ENCODE results near the gene ARNT2.

ARNT2 gene

GRCh38 chr15:80517290-80517689 is 113.1 kb downstream of the ARNT2 start:
- Mint-ChIP-seq H3K27ac (no peak overlapping the region), H3K4me1 (ENCODE audit: low read depth in 2 of 2) (no peaks in the 10 kb centered on the region), H3K9me3 (no peaks in the 10 kb centered on the region), H3K27me3 (peaks cover 0 to 9% of the 10 kb centered on the region in 2 donors), H3K36me3 (ENCODE audit: insufficient read depth) (no peaks in the 10 kb centered on the region), H3K4me3 (no peak overlapping the region)
- ATAC-seq (replicated peaks) (no peak), DNase-seq (no peak)

DNA sequence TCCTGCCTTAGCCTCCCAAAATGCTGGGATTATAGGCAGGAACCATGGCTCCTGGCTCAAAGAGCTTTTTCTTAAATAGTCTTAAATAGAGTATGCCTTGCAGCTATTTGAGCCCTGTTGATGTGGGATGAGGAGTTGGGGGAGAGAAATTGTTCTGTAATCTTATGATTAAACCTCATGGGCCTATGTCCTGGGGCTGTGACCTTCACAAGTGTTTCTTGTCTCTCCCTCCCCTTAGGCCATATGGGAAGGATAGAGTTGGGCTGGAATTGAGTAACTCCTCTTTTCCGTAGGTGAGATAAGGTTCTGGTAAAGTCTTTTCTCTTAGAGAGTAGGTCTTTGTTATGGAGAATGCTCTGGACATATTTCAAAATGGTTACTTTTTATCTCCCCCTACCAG is 114.3 kb downstream of the ARNT2 start:
- H3K36me3 Mint-ChIP-seq (ENCODE audit: insufficient read depth): no peaks in the 10 kb centered on the region

GRCh38 chr15:80523746-80524145 is 119.6 kb downstream of the ARNT2 start:
- Mint-ChIP-seq H3K27ac (no peak overlapping the region), H3K9me3 (no peaks in the 10 kb centered on the region), H3K4me3 (no peak overlapping the region), H3K4me1 (ENCODE audit: low read depth in 2 of 2) (no peaks in the 10 kb centered on the region), H3K36me3 (ENCODE audit: insufficient read depth) (no peaks in the 10 kb centered on the region), H3K27me3 (peaks cover 32 to 51% of the 10 kb centered on the region in 2 donors)
- DNase-seq: no peak
- ATAC-seq (replicated peaks): no peak

More for the DNA sequence above, 114.3 kb downstream of the ARNT2 start:
- H3K27ac Mint-ChIP-seq: no peak overlapping the region
- H3K4me1 Mint-ChIP-seq (ENCODE audit: low read depth in 2 of 2): no peaks in the 10 kb centered on the region
- H3K4me3 Mint-ChIP-seq: no peak overlapping the region
- peaks cover 8 to 20% of the 10 kb centered on the region in 2 donors for H3K27me3 Mint-ChIP-seq
- DNase-seq (no peak), ATAC-seq (replicated peaks) (no peak)
- H3K9me3 Mint-ChIP-seq: no peaks in the 10 kb centered on the region

- ATAC-seq (replicated peaks): no peak
Measured at GRCh38 chr15:80525853-80526252, 121.7 kb downstream of the ARNT2 start.

GRCh38 chr15:80526556-80527340 is 122.6 kb downstream of the ARNT2 start:
- no peaks in the 10 kb centered on the region for H3K36me3 Mint-ChIP-seq (ENCODE audit: insufficient read depth)
- ATAC-seq (replicated peaks): no peak
- peaks cover 46 to 68% of the 10 kb centered on the region in 2 donors for H3K27me3 Mint-ChIP-seq
- no peaks in the 10 kb centered on the region for H3K9me3 Mint-ChIP-seq
- H3K4me1 Mint-ChIP-seq (ENCODE audit: low read depth in 2 of 2): no peaks in the 10 kb centered on the region
- no peak overlapping the region for H3K4me3 Mint-ChIP-seq
- DNase-seq: no peak
- H3K27ac Mint-ChIP-seq: no peak overlapping the region

More at GRCh38 chr15:80525853-80526252, 121.7 kb downstream of the ARNT2 start:
- no peaks in the 10 kb centered on the region for H3K9me3 Mint-ChIP-seq
- no peak overlapping the region for H3K4me3 Mint-ChIP-seq
- no peaks in the 10 kb centered on the region for H3K36me3 Mint-ChIP-seq (ENCODE audit: insufficient read depth)
- H3K27me3 Mint-ChIP-seq: peaks cover 39 to 60% of the 10 kb centered on the region in 2 donors
- H3K27ac Mint-ChIP-seq: no peak overlapping the region
- no peak for DNase-seq
- H3K4me1 Mint-ChIP-seq (ENCODE audit: low read depth in 2 of 2): no peaks in the 10 kb centered on the region

GRCh38 chr15:80527406-80527805 is 123.2 kb downstream of the ARNT2 start:
- H3K9me3 Mint-ChIP-seq: no peaks in the 10 kb centered on the region
- no peaks in the 10 kb centered on the region for H3K4me1 Mint-ChIP-seq (ENCODE audit: low read depth in 2 of 2)
- H3K27ac Mint-ChIP-seq: no peak overlapping the region
- no peak overlapping the region for H3K4me3 Mint-ChIP-seq
- no peaks in the 10 kb centered on the region for H3K36me3 Mint-ChIP-seq (ENCODE audit: insufficient read depth)
- DNase-seq (no peak), ATAC-seq (replicated peaks) (no peak)
- peaks cover 50 to 75% of the 10 kb centered on the region in 2 donors for H3K27me3 Mint-ChIP-seq

GRCh38 chr15:80527961-80528360 is 123.8 kb downstream of the ARNT2 start:
- Mint-ChIP-seq H3K27ac (no peak overlapping the region), H3K9me3 (no peaks in the 10 kb centered on the region), H3K36me3 (ENCODE audit: insufficient read depth) (no peaks in the 10 kb centered on the region), H3K4me3 (no peak overlapping the region), H3K27me3 (peaks cover 53 to 76% of the 10 kb centered on the region in 2 donors), H3K4me1 (ENCODE audit: low read depth in 2 of 2) (no peaks in the 10 kb centered on the region)
- ATAC-seq (replicated peaks) (no peak), DNase-seq (no peak)

DNA sequence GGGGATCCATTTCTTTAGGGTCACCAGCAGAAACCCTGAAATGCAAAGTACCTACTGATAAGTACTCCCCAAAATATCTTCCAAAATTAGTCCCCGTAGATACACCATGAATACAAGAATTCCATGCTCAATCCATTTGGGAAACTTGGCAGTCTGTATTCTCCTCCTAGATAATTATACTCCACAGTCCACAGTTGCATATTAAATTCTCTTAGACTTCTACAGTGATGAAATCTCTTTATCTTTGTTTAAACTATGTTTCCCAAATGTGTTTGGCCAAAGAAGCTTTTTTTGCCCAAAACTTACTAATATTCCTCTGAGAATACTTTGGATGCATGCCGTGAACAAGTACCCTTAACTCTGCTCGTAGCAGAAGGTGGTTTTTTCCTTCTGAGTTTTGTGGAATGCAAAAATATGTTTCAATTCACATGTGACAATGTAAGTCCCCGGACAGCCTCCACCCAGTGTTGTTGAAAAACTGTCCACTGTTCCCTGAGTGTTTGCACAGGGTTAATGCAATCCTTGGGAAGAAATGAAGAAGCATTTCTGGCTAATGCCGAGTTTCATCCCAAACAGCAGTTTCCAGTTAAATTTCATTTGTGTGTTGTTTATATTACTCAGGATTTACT is 126.7 kb downstream of the ARNT2 start:
- H3K9me3 Mint-ChIP-seq: no peaks in the 10 kb centered on the region
- no peaks in the 10 kb centered on the region for H3K4me1 Mint-ChIP-seq (ENCODE audit: low read depth in 2 of 2)
- H3K27ac Mint-ChIP-seq: no peak overlapping the region
- ATAC-seq (replicated peaks): no peak
- H3K36me3 Mint-ChIP-seq (ENCODE audit: insufficient read depth): no peaks in the 10 kb centered on the region
- peaks cover 56 to 94% of the 10 kb centered on the region in 2 donors for H3K27me3 Mint-ChIP-seq
- no peak overlapping the region for H3K4me3 Mint-ChIP-seq
- DNase-seq: no peak

DNA sequence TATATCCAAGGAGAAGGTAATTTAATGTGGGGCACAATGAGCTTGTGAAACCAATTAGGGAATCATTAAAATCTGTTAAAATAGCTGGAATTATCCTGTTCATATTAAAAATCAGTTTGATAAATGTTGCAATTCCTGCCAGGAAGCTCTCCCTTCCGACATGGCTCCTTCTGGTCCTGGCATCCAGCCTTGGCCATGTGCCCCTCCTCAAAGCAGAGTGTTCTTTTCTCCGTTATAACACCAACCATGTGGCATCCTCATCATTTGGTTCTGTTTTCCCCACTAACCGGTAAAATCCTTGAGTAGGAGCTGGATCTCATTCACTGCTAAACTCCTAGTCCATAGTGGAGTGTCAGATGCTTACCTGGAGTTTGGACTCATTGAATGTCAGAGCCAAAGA is 127.2 kb downstream of the ARNT2 start:
- H3K27ac Mint-ChIP-seq: no peak overlapping the region
- no peaks in the 10 kb centered on the region for H3K9me3 Mint-ChIP-seq
- no peaks in the 10 kb centered on the region for H3K4me1 Mint-ChIP-seq (ENCODE audit: low read depth in 2 of 2)
- ATAC-seq (replicated peaks) (no peak), DNase-seq (no peak)
- H3K4me3 Mint-ChIP-seq: no peak overlapping the region
- H3K36me3 Mint-ChIP-seq (ENCODE audit: insufficient read depth): no peaks in the 10 kb centered on the region
- H3K27me3 Mint-ChIP-seq: peaks cover 57 to 95% of the 10 kb centered on the region in 2 donors

DNA sequence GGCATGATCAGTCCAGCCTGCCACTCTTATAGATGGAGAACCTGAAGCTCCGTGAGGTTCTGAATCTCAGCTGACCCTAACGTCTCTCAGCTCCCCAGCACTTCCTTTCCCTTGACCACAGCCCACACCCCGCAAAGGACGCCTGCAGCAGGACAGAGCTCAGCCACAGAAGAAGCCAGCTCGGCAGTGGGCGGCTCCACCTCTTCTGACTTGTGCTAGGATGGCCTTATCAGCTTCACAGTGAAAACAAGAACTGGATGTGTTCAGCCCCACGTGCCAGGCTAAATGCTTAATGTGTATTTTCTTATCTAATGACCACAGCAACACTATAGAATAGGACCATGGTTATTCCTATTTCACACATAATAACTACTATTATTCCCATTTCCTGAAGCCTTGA is 127.6 kb downstream of the ARNT2 start:
- H3K27me3 Mint-ChIP-seq: peaks cover 53 to 94% of the 10 kb centered on the region in 2 donors
- no peaks in the 10 kb centered on the region for H3K4me1 Mint-ChIP-seq (ENCODE audit: low read depth in 2 of 2)
- H3K27ac Mint-ChIP-seq: no peak overlapping the region
- ATAC-seq (replicated peaks) (no peak), DNase-seq (no peak)
- no peaks in the 10 kb centered on the region for H3K9me3 Mint-ChIP-seq
- no peaks in the 10 kb centered on the region for H3K36me3 Mint-ChIP-seq (ENCODE audit: insufficient read depth)
- H3K4me3 Mint-ChIP-seq: no peak overlapping the region

DNA sequence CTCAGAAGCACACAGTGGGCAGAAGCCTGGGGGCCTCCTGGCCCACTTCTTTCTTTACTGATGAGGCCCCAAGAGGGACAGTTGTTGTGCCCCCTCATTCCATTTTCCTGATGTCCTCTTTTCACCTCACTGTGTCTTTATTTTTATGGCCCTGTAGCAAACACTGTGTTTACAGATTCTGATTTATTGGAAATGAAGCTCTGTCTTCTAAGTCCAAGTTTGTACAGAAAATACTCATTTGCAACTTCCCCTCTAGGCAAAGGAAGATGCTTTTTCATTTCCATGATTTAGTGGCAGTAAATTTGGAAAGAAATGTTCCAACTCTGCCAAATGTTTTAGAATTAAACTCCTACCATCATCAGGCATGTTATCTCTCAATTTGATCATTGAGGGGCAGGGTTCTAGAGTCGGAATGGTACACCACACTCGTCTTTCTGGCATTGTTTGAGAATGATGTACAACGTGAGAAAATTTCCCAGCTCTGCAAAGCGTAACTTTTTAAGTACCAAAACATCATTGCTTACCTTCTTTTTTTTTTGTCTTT is 129.7 kb downstream of the ARNT2 start:
- DNase-seq (no peak), ATAC-seq (replicated peaks) (no peak)
- H3K4me3 Mint-ChIP-seq: no peak overlapping the region
- no peaks in the 10 kb centered on the region for H3K9me3 Mint-ChIP-seq
- H3K27ac Mint-ChIP-seq: no peak overlapping the region
- H3K4me1 Mint-ChIP-seq (ENCODE audit: low read depth in 2 of 2): no peaks in the 10 kb centered on the region
- H3K27me3 Mint-ChIP-seq: peaks cover 48 to 87% of the 10 kb centered on the region in 2 donors
- H3K36me3 Mint-ChIP-seq (ENCODE audit: insufficient read depth): no peaks in the 10 kb centered on the region

DNA sequence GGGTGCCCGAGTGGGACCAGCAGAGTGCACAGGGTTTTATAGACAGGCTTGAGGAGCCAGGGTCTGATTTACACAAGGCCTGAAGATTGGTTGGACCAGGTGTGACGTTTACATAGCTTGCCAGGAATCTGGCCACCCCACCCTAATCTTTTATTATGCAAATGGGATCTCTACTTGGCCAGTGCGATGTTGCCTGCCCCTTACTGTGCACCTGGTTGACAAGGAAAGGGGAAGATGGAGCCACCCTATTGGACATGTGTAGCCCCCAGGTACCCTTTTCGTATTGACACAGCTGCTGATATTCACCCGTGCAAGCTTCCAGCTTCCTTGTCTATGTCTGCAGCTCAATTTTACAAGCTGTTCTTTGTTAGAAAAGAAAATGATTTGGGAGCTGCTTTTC is 132.0 kb downstream of the ARNT2 start:
- no peaks in the 10 kb centered on the region for H3K4me1 Mint-ChIP-seq (ENCODE audit: low read depth in 2 of 2)
- no peaks in the 10 kb centered on the region for H3K9me3 Mint-ChIP-seq

DNA sequence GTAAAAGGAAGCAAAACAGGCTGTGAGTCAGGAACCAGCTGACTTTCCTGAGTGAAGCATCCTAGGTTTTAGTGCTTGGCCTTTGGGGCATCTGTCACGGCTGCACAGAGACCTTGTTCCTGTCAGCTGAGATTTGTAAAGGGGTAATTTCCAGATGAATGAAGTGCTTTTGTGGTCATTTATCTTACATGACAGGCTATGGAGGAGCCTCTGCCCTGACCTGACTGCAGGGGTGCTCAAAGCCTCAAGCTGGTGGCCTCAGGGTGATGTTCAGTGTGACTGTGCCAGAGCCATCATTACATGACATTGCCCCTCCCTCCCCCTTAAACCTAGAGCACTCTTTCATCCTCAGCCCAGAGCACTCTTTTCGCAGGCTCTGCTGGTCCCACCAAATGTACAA is 132.5 kb downstream of the ARNT2 start:
- no peak for ATAC-seq (replicated peaks)
- Mint-ChIP-seq H3K9me3 (no peaks in the 10 kb centered on the region), H3K27ac (no peak overlapping the region), H3K36me3 (ENCODE audit: insufficient read depth) (no peaks in the 10 kb centered on the region), H3K4me1 (ENCODE audit: low read depth in 2 of 2) (no peaks in the 10 kb centered on the region), H3K27me3 (peaks cover 34 to 73% of the 10 kb centered on the region in 2 donors), H3K4me3 (no peak overlapping the region)
- no peak for DNase-seq

More for the DNA sequence above, 132.0 kb downstream of the ARNT2 start:
- no peak for ATAC-seq (replicated peaks)
- Mint-ChIP-seq H3K4me3 (no peak overlapping the region), H3K27me3 (peaks cover 39 to 73% of the 10 kb centered on the region in 2 donors), H3K27ac (no peak overlapping the region), H3K36me3 (ENCODE audit: insufficient read depth) (no peaks in the 10 kb centered on the region)
- DNase-seq: no peak

DNA sequence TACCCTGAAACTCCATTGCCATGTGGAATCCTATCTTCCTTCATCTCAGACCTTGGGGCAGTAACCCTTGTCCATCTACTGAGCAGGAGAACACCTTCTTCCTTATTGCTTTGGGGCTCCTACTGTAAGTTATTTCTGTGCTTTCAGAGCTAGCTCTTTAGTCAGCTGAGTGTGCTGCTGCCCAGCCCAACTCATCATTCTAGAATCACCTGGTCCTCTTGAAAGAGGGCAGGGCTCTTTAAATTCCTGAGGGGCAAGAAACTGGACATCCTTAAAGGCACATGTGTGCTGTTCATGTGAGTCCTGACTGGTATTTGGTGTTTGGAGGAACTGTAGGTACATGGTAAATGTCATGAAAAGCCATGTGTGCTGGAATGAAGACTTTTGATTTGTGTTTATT is 140.9 kb downstream of the ARNT2 start:
- Mint-ChIP-seq H3K4me3 (no peak overlapping the region), H3K36me3 (ENCODE audit: insufficient read depth) (no peaks in the 10 kb centered on the region), H3K4me1 (ENCODE audit: low read depth in 2 of 2) (no peaks in the 10 kb centered on the region), H3K27ac (no peak overlapping the region), H3K9me3 (no peaks in the 10 kb centered on the region), H3K27me3 (peaks cover 28 to 46% of the 10 kb centered on the region in 2 donors)
- ATAC-seq (replicated peaks): no peak
- DNase-seq: no peak
